ENCODE data around the gene TRAPPC10.

TRAPPC10 gene

GRCh38 chr21:44052830-44053226 lies 40.7 kb downstream of the TRAPPC10 start:
- no peak overlapping the region for H3K4me2 ChIP-seq (ENCODE audit: low read length)
- H3K27me3 ChIP-seq (ENCODE audit: control insufficient read depth, low read length), result no peaks in the 10 kb centered on the region
- H3K36me3 ChIP-seq (ENCODE audit: control insufficient read depth, low read length), result peaks cover 38% of the 10 kb centered on the region
- no peaks in the 10 kb centered on the region for H3K9me2 ChIP-seq (replicated peaks; ENCODE audit: control insufficient read depth, low read length)
- no peak overlapping the region for H3K4me3 ChIP-seq (ENCODE audit: low read length)
- 0 out of 2 replicates have a peak, but pooled peaks cover under 1% of the 10 kb centered on the region for H4K20me1 ChIP-seq (ENCODE audit: control insufficient read depth, insufficient read depth, low read depth, low read length)
- no peaks in the 10 kb centered on the region for H3K4me1 ChIP-seq (ENCODE audit: control insufficient read depth, low read length)
- H3K79me2 ChIP-seq (ENCODE audit: control insufficient read depth, low read length), result peaks cover 42% of the 10 kb centered on the region
- H3K9me3 ChIP-seq (ENCODE audit: control insufficient read depth, insufficient read depth, low read length), result no peaks in the 10 kb centered on the region
- H3K27ac ChIP-seq (ENCODE audit: low read depth, low read length), result no peak overlapping the region
- H3F3A ChIP-seq (ENCODE audit: control insufficient read depth, insufficient read depth), result no peaks in the 10 kb centered on the region
- no peak for TF ChIP-seq CTCF (IDR thresholded peaks at IDR 0.05; ENCODE audit: low read depth, low read length, poor library complexity, severe bottlenecking)
- TF ChIP-seq EZH2phosphoT487 (IDR thresholded peaks at IDR 0.05; ENCODE audit: borderline replicate concordance, low read length), result no peak

- no peaks in the 10 kb centered on the region for H3K4me1 ChIP-seq (ENCODE audit: control insufficient read depth, low read length)
- H3K9me2 ChIP-seq (replicated peaks; ENCODE audit: control insufficient read depth, low read length), result no peaks in the 10 kb centered on the region
- H3K79me2 ChIP-seq (ENCODE audit: control insufficient read depth, low read length), result peaks cover 39% of the 10 kb centered on the region
- no peak overlapping the region for H3K4me3 ChIP-seq (ENCODE audit: low read length)
- H3K27me3 ChIP-seq (ENCODE audit: control insufficient read depth, low read length), result no peaks in the 10 kb centered on the region
- H3K4me2 ChIP-seq (ENCODE audit: low read length), result no peak overlapping the region
- no peak overlapping the region for H3K27ac ChIP-seq (ENCODE audit: low read depth, low read length)
- TF ChIP-seq EZH2phosphoT487 (IDR thresholded peaks at IDR 0.05; ENCODE audit: borderline replicate concordance, low read length) (no peak), CTCF (IDR thresholded peaks at IDR 0.05; ENCODE audit: low read depth, low read length, poor library complexity, severe bottlenecking) (no peak)
- no peaks in the 10 kb centered on the region for H3F3A ChIP-seq (ENCODE audit: control insufficient read depth, insufficient read depth)
- H3K9me3 ChIP-seq (ENCODE audit: control insufficient read depth, insufficient read depth, low read length), result no peaks in the 10 kb centered on the region
- H4K20me1 ChIP-seq (ENCODE audit: control insufficient read depth, insufficient read depth, low read depth, low read length), result no peaks in the 10 kb centered on the region
- peaks cover 42% of the 10 kb centered on the region for H3K36me3 ChIP-seq (ENCODE audit: control insufficient read depth, low read length)
These were observed 41.5 kb downstream of the TRAPPC10 start for GRCh38 chr21:44053567-44053966.

GRCh38 chr21:44054710-44055109 lies 42.6 kb downstream of the TRAPPC10 start:
- Histone ChIP-seq H3F3A (ENCODE audit: control insufficient read depth, insufficient read depth) (no peaks in the 10 kb centered on the region), H3K4me1 (ENCODE audit: control insufficient read depth, low read length) (no peaks in the 10 kb centered on the region), H3K27me3 (ENCODE audit: control insufficient read depth, low read length) (no peaks in the 10 kb centered on the region), H3K9me2 (replicated peaks; ENCODE audit: control insufficient read depth, low read length) (no peaks in the 10 kb centered on the region), H3K9me3 (ENCODE audit: control insufficient read depth, insufficient read depth, low read length) (no peaks in the 10 kb centered on the region), H3K79me2 (ENCODE audit: control insufficient read depth, low read length) (peaks cover 32% of the 10 kb centered on the region), H3K27ac (ENCODE audit: low read depth, low read length) (no peak overlapping the region), H3K4me3 (ENCODE audit: low read length) (no peak overlapping the region), H4K20me1 (ENCODE audit: control insufficient read depth, insufficient read depth, low read depth, low read length) (no peaks in the 10 kb centered on the region), H3K4me2 (ENCODE audit: low read length) (no peak overlapping the region), H3K36me3 (ENCODE audit: control insufficient read depth, low read length) (peaks cover 50% of the 10 kb centered on the region)
- TF ChIP-seq CTCF (IDR thresholded peaks at IDR 0.05; ENCODE audit: low read depth, low read length, poor library complexity, severe bottlenecking) (no peak), EZH2phosphoT487 (IDR thresholded peaks at IDR 0.05; ENCODE audit: borderline replicate concordance, low read length) (no peak)
